ENCODE measurements around the gene ITGB1BP1.

DNA sequence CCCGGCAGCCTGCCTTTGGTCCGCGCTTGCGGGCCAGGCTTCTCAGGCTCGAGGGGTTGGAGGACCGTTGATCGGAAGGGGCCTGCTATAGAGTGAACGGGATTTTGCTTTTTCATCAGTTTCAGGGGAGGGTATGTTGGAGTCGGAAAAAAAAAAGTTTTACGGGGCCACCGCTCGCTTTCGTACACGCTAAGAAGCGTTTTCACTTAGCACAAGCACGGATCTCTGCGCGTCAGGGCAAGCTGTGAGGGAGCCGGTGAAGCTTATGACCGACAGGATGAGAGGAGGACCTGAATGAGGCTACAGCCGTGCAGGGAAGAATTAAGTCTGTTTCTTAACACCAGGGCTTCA, 569 bp upstream of the ITGB1BP1 start:
- TF ChIP-seq, protein P1, sequence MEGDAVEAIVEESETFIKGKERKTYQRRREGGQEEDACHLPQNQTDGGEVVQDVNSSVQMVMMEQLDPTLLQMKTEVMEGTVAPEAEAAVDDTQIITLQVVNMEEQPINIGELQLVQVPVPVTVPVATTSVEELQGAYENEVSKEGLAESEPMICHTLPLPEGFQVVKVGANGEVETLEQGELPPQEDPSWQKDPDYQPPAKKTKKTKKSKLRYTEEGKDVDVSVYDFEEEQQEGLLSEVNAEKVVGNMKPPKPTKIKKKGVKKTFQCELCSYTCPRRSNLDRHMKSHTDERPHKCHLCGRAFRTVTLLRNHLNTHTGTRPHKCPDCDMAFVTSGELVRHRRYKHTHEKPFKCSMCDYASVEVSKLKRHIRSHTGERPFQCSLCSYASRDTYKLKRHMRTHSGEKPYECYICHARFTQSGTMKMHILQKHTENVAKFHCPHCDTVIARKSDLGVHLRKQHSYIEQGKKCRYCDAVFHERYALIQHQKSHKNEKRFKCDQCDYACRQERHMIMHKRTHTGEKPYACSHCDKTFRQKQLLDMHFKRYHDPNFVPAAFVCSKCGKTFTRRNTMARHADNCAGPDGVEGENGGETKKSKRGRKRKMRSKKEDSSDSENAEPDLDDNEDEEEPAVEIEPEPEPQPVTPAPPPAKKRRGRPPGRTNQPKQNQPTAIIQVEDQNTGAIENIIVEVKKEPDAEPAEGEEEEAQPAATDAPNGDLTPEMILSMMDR (conservative IDR thresholded peaks at IDR 0.05): no peak
- TF ChIP-seq EZH2 (IDR thresholded peaks at IDR 0.05; ENCODE audit: low read depth): no peak

All from PC-9 (cell line).